ENCODE measurements around the gene CPPED1. TPM values are rescaled to one million over a fixed set of nuclear protein-coding genes. Genes with fewer than 3 reads are reported as not detected.

CPPED1 gene
- total and polyA plus RNA-seq, 2 of the 4 experiments (the other 2 are of a cell fraction) = 5.1 to 6.5 TPM

DNA sequence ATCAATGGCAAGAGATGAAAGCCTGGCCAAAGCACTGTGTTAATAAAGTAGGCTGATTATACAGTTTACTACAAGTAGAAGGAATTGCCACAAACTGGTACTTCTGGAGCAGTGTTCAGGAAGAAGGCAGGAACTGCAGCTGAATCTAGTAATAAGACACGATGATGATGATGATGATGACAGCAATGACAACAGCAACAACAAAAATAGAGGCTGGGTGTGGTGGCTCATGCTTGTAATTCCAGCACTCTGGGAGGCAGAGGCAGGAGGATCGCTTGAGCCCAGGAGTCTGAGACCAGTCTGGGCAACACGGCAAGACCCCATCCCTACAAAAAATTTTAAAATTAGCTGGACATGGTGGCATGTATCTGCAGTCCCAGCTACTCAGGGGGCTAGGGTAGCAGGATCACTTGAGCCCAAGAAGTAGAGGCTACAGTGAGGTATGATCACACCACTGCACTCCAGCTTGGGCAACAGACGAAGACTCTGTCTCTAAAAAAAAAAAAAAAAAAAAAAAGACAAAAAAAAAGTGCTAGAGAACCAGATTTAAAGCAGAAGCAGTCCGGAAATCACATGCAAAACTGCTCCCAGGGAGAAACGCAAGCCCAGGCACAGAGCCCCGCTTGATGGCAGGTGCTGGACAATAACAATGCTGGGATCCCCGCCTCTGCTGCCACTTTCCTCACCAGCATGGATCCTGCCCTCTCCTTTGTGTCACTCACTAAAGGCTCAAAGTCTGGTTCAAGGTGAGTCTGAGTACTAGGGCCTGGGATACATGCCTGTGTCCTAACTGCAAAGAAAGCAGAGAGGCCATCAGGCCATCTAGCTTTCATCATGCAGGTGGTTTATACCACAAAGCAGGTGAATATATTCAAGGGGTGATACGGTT is 44.8 kb downstream of the CPPED1 start (continued):
- no peak for TF ChIP-seq RAD21 (IDR thresholded peaks at IDR 0.05; ENCODE audit: low read length)

DNA sequence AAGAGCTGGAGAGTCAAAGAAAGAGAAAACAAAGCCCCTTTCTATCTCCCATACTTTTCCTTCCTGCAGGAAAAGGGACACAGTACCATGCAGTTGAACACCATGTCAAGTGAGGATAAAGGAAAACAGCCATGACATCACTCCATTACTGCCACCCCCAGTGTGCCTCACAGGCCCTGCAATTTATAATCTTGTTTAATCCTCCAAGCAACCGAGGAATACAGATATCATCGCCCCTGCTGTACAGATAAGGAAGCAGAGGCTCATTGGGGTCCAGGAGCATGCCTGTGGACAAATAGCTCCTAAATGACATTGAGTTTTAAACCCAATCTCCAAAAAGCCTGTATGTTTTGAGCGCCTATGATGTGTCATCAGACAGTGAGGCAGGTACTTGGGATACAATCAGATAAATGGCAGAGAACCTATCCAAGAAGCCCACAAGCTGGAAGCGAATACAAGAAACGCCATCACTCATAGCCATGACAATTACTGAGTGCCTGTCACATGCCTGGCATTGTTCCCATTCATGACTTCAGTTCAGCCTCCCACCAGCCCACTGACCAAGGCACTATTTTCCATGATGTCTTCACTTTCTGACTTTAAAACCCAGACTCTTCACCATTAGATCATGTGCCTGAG is 45.5 kb downstream of the CPPED1 start:
- Histone ChIP-seq H4K91ac (ENCODE audit: insufficient read depth, low read depth, low read length) (no peak overlapping the region), H3K4ac (ENCODE audit: low read depth, low read length) (no peak overlapping the region), H2BK15ac (ENCODE audit: low read depth, low read length) (no peak overlapping the region), H3K4me2 (ENCODE audit: low read depth, low read length) (no peak overlapping the region), H2BK5ac (ENCODE audit: low read depth, low read length, poor library complexity, severe bottlenecking) (no peak overlapping the region), H3K79me1 (ENCODE audit: low read depth in 1 of 2, low read length in 2 of 2) (no peaks in the 10 kb centered on the region), H3K23ac (ENCODE audit: low read depth, low read length) (no peak overlapping the region), H2AK5ac (ENCODE audit: low read depth, low read length) (no peak overlapping the region), H3K36me3 (ENCODE audit: control insufficient read depth, insufficient read depth, low read length) (no peaks in the 10 kb centered on the region), H3K27ac (ENCODE audit: insufficient read depth, low read length) (no peak overlapping the region), H4K5ac (ENCODE audit: low read depth, low read length) (no peak overlapping the region), H2BK120ac (ENCODE audit: low read depth, low read length) (no peak overlapping the region), H2AFZ (replicated peaks; ENCODE audit: low read length, poor library complexity) (no peak overlapping the region), H4K8ac (ENCODE audit: low read depth in 2 of 2, low read length in 2 of 2) (no peak overlapping the region), H3K18ac (ENCODE audit: low read depth, low read length) (no peak overlapping the region), H2BK20ac (ENCODE audit: low read depth, low read length) (no peak overlapping the region), H3K9ac (ENCODE audit: low read depth, low read length) (no peak overlapping the region), H2AK9ac (replicated peaks; ENCODE audit: low read depth, low read length, poor library complexity) (no peak overlapping the region), H3K56ac (ENCODE audit: extremely low read depth, insufficient read depth, low read length) (no peak overlapping the region), H3K14ac (replicated peaks; ENCODE audit: low read depth, low read length) (no peak overlapping the region), H3K9me3 (ENCODE audit: control insufficient read depth, insufficient read depth, low read length) (no peaks in the 10 kb centered on the region), H4K20me1 (ENCODE audit: insufficient read depth, low read length) (no peaks in the 10 kb centered on the region), H3K9me1 (ENCODE audit: insufficient read depth, low read length) (no peaks in the 10 kb centered on the region), H3K27me3 (ENCODE audit: control insufficient read depth, insufficient read depth, low read length) (no peaks in the 10 kb centered on the region), H3K4me1 (ENCODE audit: control insufficient read depth, insufficient read depth, low read length) (no peaks in the 10 kb centered on the region), H3K4me3 (ENCODE audit: insufficient read depth, low read depth, low read length) (no peak overlapping the region)
- in situ Hi-C loops (cut with MboI; ENCODE audit: low sequenced_read_pairs) = no loop called here
- no peak for ATAC-seq (ENCODE audit: low read depth)
- no peak for DNase-seq
- dilution Hi-C loops (cut with HindIII; ENCODE audit: low sequenced_read_pairs, unreplicated experiment) = no loop called here
- 90% methylated on average over 2 of the region's 5 CpGs; no CpG with 5 or more reads in 1 of the 2 experiments for WGBS, 2 experiments (ENCODE audit: extremely low coverage in 2 of 2, insufficient read length in 1 of 2)
- ChIA-PET POLR2A (ENCODE audit: unreplicated experiment) (no interaction called here), CTCF (no interaction called here)
- intact Hi-C loops (cut with micrococcal nuclease) = no loop called here
- BruUV-seq (replicated peaks) = no TSS peak
- TF ChIP-seq CEBPB (IDR thresholded peaks at IDR 0.05; ENCODE audit: low read depth, low read length) = no peak
- no peak for TF ChIP-seq MAZ (IDR thresholded peaks at IDR 0.05; ENCODE audit: borderline replicate concordance, low read depth, low read length)
- TF ChIP-seq POLR2A (IDR thresholded peaks at IDR 0.05; ENCODE audit: low read depth, low read length) = no peak
- TF ChIP-seq MAFK (IDR thresholded peaks at IDR 0.05; ENCODE audit: low read depth, low read length) = no peak
- TF ChIP-seq, protein P1, sequence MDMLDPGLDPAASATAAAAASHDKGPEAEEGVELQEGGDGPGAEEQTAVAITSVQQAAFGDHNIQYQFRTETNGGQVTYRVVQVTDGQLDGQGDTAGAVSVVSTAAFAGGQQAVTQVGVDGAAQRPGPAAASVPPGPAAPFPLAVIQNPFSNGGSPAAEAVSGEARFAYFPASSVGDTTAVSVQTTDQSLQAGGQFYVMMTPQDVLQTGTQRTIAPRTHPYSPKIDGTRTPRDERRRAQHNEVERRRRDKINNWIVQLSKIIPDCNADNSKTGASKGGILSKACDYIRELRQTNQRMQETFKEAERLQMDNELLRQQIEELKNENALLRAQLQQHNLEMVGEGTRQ (IDR thresholded peaks at IDR 0.05; ENCODE audit: low read depth, low read length) = no peak
- TF ChIP-seq, protein P2, sequence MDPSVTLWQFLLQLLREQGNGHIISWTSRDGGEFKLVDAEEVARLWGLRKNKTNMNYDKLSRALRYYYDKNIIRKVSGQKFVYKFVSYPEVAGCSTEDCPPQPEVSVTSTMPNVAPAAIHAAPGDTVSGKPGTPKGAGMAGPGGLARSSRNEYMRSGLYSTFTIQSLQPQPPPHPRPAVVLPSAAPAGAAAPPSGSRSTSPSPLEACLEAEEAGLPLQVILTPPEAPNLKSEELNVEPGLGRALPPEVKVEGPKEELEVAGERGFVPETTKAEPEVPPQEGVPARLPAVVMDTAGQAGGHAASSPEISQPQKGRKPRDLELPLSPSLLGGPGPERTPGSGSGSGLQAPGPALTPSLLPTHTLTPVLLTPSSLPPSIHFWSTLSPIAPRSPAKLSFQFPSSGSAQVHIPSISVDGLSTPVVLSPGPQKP (IDR thresholded peaks at IDR 0.05; ENCODE audit: borderline replicate concordance, low read depth, low read length) = no peak
- no peak for TF ChIP-seq BHLHE40 (IDR thresholded peaks at IDR 0.05; ENCODE audit: low read depth, low read length)
- TF ChIP-seq SMC3 (IDR thresholded peaks at IDR 0.05; ENCODE audit: low read depth, low read length) = no peak
- TF ChIP-seq, protein P3, sequence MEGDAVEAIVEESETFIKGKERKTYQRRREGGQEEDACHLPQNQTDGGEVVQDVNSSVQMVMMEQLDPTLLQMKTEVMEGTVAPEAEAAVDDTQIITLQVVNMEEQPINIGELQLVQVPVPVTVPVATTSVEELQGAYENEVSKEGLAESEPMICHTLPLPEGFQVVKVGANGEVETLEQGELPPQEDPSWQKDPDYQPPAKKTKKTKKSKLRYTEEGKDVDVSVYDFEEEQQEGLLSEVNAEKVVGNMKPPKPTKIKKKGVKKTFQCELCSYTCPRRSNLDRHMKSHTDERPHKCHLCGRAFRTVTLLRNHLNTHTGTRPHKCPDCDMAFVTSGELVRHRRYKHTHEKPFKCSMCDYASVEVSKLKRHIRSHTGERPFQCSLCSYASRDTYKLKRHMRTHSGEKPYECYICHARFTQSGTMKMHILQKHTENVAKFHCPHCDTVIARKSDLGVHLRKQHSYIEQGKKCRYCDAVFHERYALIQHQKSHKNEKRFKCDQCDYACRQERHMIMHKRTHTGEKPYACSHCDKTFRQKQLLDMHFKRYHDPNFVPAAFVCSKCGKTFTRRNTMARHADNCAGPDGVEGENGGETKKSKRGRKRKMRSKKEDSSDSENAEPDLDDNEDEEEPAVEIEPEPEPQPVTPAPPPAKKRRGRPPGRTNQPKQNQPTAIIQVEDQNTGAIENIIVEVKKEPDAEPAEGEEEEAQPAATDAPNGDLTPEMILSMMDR (conservative IDR thresholded peaks at IDR 0.05; ENCODE audit: low read depth, low read length) = no peak
- no peak for TF ChIP-seq FOS (IDR thresholded peaks at IDR 0.05; ENCODE audit: low read depth, low read length)
- TF ChIP-seq RCOR1 (IDR thresholded peaks at IDR 0.05; ENCODE audit: insufficient replicate concordance, low read length) = no peak

Measured in IMR-90 (cell line).